GM12892 (cell line): Measurements from ENCODE around the gene KRT27.

ENCODE experiments used
- DNase-seq: peaks from one replicate; pipeline ENCODE4 v3.0.0; 2011; ENCODE audit not compliant: insufficient read length
- FAIRE-seq: peaks from 2 replicates; lab custom pipeline; 2011; peaks lifted over from hg19 to GRCh38; lab: Jason Lieb, UNC
- POLR2A ChIP-seq: IDR thresholded peaks from 2 replicates; pipeline ENCODE4 v1.6.1; 2011; ENCODE audit warnings: low read depth, low read length, control low read depth
- POLR2AphosphoS5 ChIP-seq: IDR thresholded peaks from 2 replicates; pipeline ENCODE4 v1.6.1; 2011; ENCODE audit warnings: low read depth, low read length, control low read depth
- TAF1 ChIP-seq: IDR thresholded peaks from 2 replicates; pipeline ENCODE4 v1.6.1; 2011; ENCODE audit warnings: low read depth, mild to moderate bottlenecking, control low read depth, low read length, borderline replicate concordance

KRT27 gene

DNA sequence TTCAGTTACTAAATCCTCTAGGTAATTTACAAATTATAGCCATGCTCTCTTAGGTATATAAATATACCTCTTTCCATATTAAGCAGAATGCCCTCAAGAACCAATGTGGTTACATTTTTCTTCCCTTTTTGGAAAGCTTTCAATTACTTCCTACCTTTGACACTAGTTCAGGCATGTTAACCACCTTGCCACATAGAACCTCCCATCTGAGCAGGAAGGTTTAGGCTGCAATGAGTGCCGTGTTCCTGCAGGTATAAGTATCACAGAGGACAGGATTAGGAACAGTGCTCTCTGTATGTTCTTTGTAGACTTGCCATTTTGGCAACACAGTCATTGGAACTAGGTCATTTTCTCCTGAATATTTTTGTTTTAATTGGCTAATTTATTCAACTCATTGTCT lies 47.3 kb downstream of the KRT27 start:
- TF ChIP-seq TAF1 (no peak), POLR2A (no peak), POLR2AphosphoS5 (no peak)
- FAIRE-seq = no peak

DNA sequence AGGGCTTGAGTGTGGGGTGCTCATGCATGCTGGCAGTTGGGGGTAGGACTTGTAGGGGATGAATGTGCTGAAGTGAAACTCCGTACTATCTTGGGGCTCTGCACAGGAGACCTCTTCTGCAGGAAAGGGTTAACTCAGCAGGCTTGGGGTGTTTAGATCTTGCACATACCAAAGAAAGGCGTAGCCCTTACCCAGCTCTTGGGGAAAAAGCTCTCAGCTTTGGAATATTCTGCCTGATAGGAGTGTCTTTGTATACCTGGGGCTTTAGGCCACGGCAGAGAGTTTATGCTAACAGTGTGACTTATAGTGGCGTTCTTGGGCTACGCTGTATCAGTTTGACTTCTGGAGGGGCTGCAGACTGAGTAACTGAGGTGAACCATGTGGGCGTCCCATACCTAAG lies 48.3 kb downstream of the KRT27 start:
- FAIRE-seq (no peak), DNase-seq (no peak)
- TF ChIP-seq TAF1 (no peak), POLR2A (no peak), POLR2AphosphoS5 (no peak)

More for the DNA sequence above, 47.3 kb downstream of the KRT27 start:
- DNase-seq = no peak

DNA sequence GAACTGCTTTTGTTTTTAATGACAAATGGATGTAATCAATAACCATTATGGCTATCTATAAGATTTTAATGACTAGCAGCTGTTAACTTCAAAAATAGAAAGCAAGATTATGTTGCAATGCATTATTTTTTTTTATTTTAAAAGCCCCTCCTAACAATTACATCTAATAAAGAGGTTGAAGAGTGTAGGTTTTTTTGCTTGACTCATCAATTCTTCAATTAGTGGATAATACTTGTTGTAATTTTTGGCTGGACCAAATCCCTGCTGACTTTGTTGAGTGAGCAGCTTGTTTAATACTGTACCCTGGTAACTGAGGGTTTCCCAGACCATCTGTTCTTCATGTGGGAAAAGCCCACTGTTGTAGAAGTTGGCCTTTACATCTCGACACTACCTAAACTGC lies 51.4 kb downstream of the KRT27 start:
- TF ChIP-seq TAF1 = no peak
- no peak for TF ChIP-seq POLR2AphosphoS5
- TF ChIP-seq POLR2A = no peak
- no peak for DNase-seq
- no peak for FAIRE-seq

DNA sequence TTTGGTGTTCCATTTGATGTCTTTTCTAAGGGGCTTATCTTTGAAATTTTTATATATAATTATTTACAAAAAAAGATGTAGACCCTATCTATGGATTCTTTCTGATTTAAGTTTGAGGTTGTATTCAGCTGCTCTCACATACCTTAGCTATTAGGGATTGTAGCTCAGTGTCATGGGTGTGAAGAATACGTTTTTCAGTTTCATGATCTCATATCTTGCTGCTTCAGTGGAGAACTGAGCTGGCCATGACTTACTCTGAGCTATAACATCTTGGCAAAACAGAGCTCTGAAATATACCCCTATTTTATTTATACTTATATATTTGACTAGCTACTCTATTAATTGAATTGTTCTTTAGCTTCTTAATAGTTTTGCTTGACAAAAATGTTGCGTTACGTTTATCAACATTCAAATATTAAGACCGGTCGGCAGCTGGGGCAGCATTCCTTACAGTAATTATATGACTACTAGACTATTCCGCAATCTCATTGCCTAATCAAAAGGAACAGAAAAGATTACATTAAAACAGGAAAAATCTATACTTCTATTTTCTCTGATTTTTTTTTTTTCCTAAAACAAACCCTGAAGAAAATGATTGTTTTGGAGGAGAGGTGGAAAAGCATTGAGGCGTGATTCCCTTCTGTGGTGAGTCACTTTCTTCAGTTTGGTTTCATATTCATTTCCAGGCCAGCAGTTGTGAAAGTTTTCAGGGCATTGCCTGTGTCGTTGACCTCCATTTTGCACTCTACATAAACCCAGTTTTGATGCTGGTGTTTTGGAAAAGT lies 54.7 kb downstream of the KRT27 start:
- no peak for TF ChIP-seq POLR2A
- TF ChIP-seq TAF1 = no peak
- TF ChIP-seq POLR2AphosphoS5 = no peak
- FAIRE-seq (peak; percentile 67), DNase-seq (peak; percentile 19)

DNA sequence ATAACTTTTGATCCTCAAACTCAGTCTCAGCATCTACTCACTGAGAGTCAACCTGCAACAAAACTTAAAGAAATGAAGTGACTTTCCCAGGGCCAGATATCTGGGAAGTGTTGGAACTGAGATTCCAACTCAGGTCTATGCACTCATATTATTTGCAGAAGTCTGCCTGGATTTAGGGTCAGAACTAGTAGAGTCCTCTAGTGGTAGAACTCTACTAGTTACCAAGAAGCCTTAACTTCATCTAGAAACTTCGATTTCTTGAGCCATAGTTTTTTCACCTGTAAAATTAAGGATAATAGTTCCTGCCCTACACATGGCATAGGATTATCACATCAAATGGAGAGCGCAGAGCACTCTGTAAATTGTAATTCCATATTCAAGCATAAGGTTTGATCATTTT lies 55.4 kb downstream of the KRT27 start:
- DNase-seq = no peak
- no peak for FAIRE-seq
- no peak for TF ChIP-seq POLR2AphosphoS5
- no peak for TF ChIP-seq POLR2A
- no peak for TF ChIP-seq TAF1
